ENCODE measurements around the gene SIGLEC7. TPM values are rescaled to one million over a fixed set of nuclear protein-coding genes. Genes with fewer than 3 reads are reported as not detected.

Gene SIGLEC7
- total and polyA plus RNA-seq, 10 donors: 6.8 to 59.9 (median 26.5) TPM

- Histone ChIP-seq H3K4me3 (no peak overlapping the region), H3K9me3 (no peaks in the 10 kb centered on the region), H3K36me3 (no peaks in the 10 kb centered on the region), H3K4me1 (peaks cover 0 to 8% (median 0%) of the 10 kb centered on the region in 6 donors), H3K27me3 (replicated peaks in 1 of 7) (peaks cover 0 to 60% (median 11%) of the 10 kb centered on the region in 7 donors), H3K27ac (no peak overlapping the region)
- no peak for TF ChIP-seq POLR2AphosphoS5 (IDR thresholded peaks at IDR 0.05)
- no peak for TF ChIP-seq CTCF (IDR thresholded peaks at IDR 0.05 in 8 of 11, conservative IDR thresholded peaks at IDR 0.05 in 3 of 11)
- no peak for TF ChIP-seq POLR2A (IDR thresholded peaks at IDR 0.05)
- intact Hi-C loops (cut with DNase I; ENCODE audit: low total_unique reads): no loop called here
- DNase-seq: peak; percentile 66
- 79 to 91% (median 86%) methylated on average over 23 to 25 of the region's 25 CpGs for WGBS, 5 donors
Observed at GRCh38 chr19:51185069-51185867, 43.2 kb downstream of the SIGLEC7 start.

GRCh38 chr19:51185868-51186215 is 43.7 kb downstream of the SIGLEC7 start:
- intact Hi-C loops (cut with DNase I; ENCODE audit: low total_unique reads): no loop called here
- Histone ChIP-seq H3K27me3 (replicated peaks in 1 of 7) (peaks cover 0 to 60% (median 11%) of the 10 kb centered on the region in 7 donors), H3K36me3 (no peaks in the 10 kb centered on the region), H3K4me3 (no peak overlapping the region), H3K27ac (no peak overlapping the region), H3K9me3 (no peaks in the 10 kb centered on the region), H3K4me1 (peaks cover 0 to 8% (median 0%) of the 10 kb centered on the region in 6 donors)
- TF ChIP-seq CTCF (IDR thresholded peaks at IDR 0.05 in 8 of 11, conservative IDR thresholded peaks at IDR 0.05 in 3 of 11): no peak
- no peak for TF ChIP-seq POLR2A (IDR thresholded peaks at IDR 0.05)
- TF ChIP-seq POLR2AphosphoS5 (IDR thresholded peaks at IDR 0.05): no peak
- 72 to 93% (median 86%) methylated on average over 5 of the region's 5 CpGs for WGBS, 5 donors
- DNase-seq: no peak

GRCh38 chr19:51186323-51186722 is 44.2 kb downstream of the SIGLEC7 start:
- no peak for DNase-seq
- no peak for TF ChIP-seq POLR2A (IDR thresholded peaks at IDR 0.05)
- no peak for TF ChIP-seq POLR2AphosphoS5 (IDR thresholded peaks at IDR 0.05)
- TF ChIP-seq CTCF (IDR thresholded peaks at IDR 0.05 in 8 of 11, conservative IDR thresholded peaks at IDR 0.05 in 3 of 11): no peak
- Histone ChIP-seq H3K27me3 (replicated peaks in 1 of 7) (peaks cover 0 to 58% (median 11%) of the 10 kb centered on the region in 7 donors), H3K36me3 (no peaks in the 10 kb centered on the region), H3K27ac (no peak overlapping the region), H3K4me1 (peaks cover 0 to 8% (median 0%) of the 10 kb centered on the region in 6 donors), H3K9me3 (no peaks in the 10 kb centered on the region), H3K4me3 (no peak overlapping the region)
- WGBS, 5 donors: 45 to 70% (median 64%) methylated on average over 4 to 13 of the region's 13 CpGs
- intact Hi-C loops (cut with DNase I; ENCODE audit: low total_unique reads): no loop called here

- DNase-seq: no peak
- TF ChIP-seq POLR2AphosphoS5 (IDR thresholded peaks at IDR 0.05): no peak
- no peak for TF ChIP-seq POLR2A (IDR thresholded peaks at IDR 0.05)
- no peak for TF ChIP-seq CTCF (IDR thresholded peaks at IDR 0.05 in 8 of 11, conservative IDR thresholded peaks at IDR 0.05 in 3 of 11)
- H3K27ac ChIP-seq: no peak overlapping the region
- H3K27me3 ChIP-seq (replicated peaks in 1 of 7): peaks cover 0 to 49% (median 11%) of the 10 kb centered on the region in 7 donors
- intact Hi-C loops (cut with DNase I; ENCODE audit: low total_unique reads): no loop called here
- WGBS, 5 donors: 83 to 93% (median 89%) methylated on average over 4 to 11 of the region's 11 CpGs
- no peaks in the 10 kb centered on the region for H3K36me3 ChIP-seq
- no peaks in the 10 kb centered on the region for H3K9me3 ChIP-seq
- peaks cover 0 to 8% (median 0%) of the 10 kb centered on the region in 6 donors for H3K4me1 ChIP-seq
- H3K4me3 ChIP-seq: no peak overlapping the region
Observed at GRCh38 chr19:51187395-51188226, 45.5 kb downstream of the SIGLEC7 start.

Measured in spleen (tissue), 11 donors.